Body of pancreas (tissue), 4 donors: ENCODE results near the gene SELENOO. TPM values are rescaled to one million over a fixed set of nuclear protein-coding genes. Genes with fewer than 3 reads are reported as not detected.

Experiments used
- ATAC-seq: fragments of 150-250 bp; one replicate; pipeline ENCODE4 v1.9.1; 2016
- DNase-seq, 4 donors: peaks; one replicate each; pipeline ENCODE4 v3.0.0-alpha.2; 2019
- H3K27ac ChIP-seq, 4 donors: fragments of 200-600 bp; sonication (generic); 1 replicate in 3 of 4; 2 replicates in 1 of 4; pipeline versions ENCODE4 v1.5.1 to v1.6.1; 2016 to 2019; ENCODE audit warnings: mild to moderate bottlenecking in 1 of 4, mixed read lengths in 1 of 4, moderate library complexity in 1 of 4
- H3K27me3 ChIP-seq, 2 donors: fragments of 200-600 bp; sonication (generic); one replicate each; pipeline ENCODE4 v1.6.0; 2016; ENCODE audit warnings: mild to moderate bottlenecking in 1 of 2
- H3K36me3 ChIP-seq, 2 donors: fragments of 200-600 bp; sonication (generic); replicated peaks in 1 of 2; 2 replicates each; pipeline ENCODE4 v1.5.1; 2016; ENCODE audit warnings: low read depth in 2 of 2; ENCODE audit not compliant: insufficient read depth in 1 of 2
- H3K4me1 ChIP-seq: fragments of 200-600 bp; sonication (generic); one replicate; pipeline ENCODE4 v1.6.0; 2016
- H3K4me3 ChIP-seq, 2 donors: fragments of 200-600 bp; sonication (generic); 1 replicate in 1 of 2; 2 replicates in 1 of 2; pipeline ENCODE4 v1.5.1; 2016 to 2019
- H3K9me3 ChIP-seq, 3 donors: fragments of 200-600 bp; sonication (generic); 1 replicate in 2 of 3; 2 replicates in 1 of 3; pipeline ENCODE4 v1.5.1; 2016
- CTCF ChIP-seq, 7 experiments: fragments of 450-650 bp in 4 of 7; fragments of 200-600 bp in 3 of 7; sonication (generic) in 3 of 7; IDR thresholded peaks; one replicate each; pipeline ENCODE4 v1.5.1; 2016 to 2019; ENCODE audit warnings: antibody characterized with exemption in 7 of 7
- POLR2A ChIP-seq, 3 donors: fragments of 450-650 bp; IDR thresholded peaks; one replicate each; pipeline ENCODE4 v1.6.1; 2016; ENCODE audit warnings: antibody characterized with exemption in 3 of 3, mild to moderate bottlenecking in 2 of 3
- WGBS, 2 donors: methylation state at CpG; one replicate each; pipeline ENCODE4 v1.1.5; 2017; 5-methylcytosine and 5-hydroxymethylcytosine counted together
- intact Hi-C: fragments of 100-400 bp; cut with DNase I; formaldehyde crosslinking; loops from one replicate; pipeline ENCODE4 v1.15.1; 2023
- total RNA-seq, 2 donors: library from RNA; depleted of rRNA; stranded (reverse); fragments of >200 nt; gene quantifications; one replicate each; pipeline ENCODE4 v1.1.0, GENCODE V29; 2016

The SELENOO gene
- total RNA-seq, 2 donors from 2014 or later, result 23.6 to 57.4 TPM

- Histone ChIP-seq H3K27ac (no peak overlapping the region), H3K4me3 (no peak overlapping the region), H3K36me3 (no peaks in the 10 kb centered on the region), H3K27me3 (peaks cover 0 to 7% of the 10 kb centered on the region in 2 donors), H3K4me1 (peaks cover 7% of the 10 kb centered on the region), H3K9me3 (no peaks in the 10 kb centered on the region)
- no peak for ATAC-seq
- 15 to 23% methylated on average over 20 to 36 of the region's 36 CpGs for WGBS, 2 donors
- no peak for TF ChIP-seq POLR2A (IDR thresholded peaks at IDR 0.05)
- TF ChIP-seq CTCF (IDR thresholded peaks at IDR 0.05), result no peak
- intact Hi-C loops, result no loop called here
- peak in 1 of 4 donors; percentile 15 for DNase-seq
Measured at GRCh38 chr22:50169181-50169759, 31.5 kb upstream of the SELENOO start.

GRCh38 chr22:50169774-50170341 is 31.0 kb upstream of the SELENOO start:
- Histone ChIP-seq H3K4me1 (peaks cover 7% of the 10 kb centered on the region), H3K27me3 (peaks cover 0 to 7% of the 10 kb centered on the region in 2 donors), H3K36me3 (no peaks in the 10 kb centered on the region), H3K27ac (no peak overlapping the region), H3K4me3 (no peak overlapping the region), H3K9me3 (no peaks in the 10 kb centered on the region)
- peak; percentile 73 for ATAC-seq
- TF ChIP-seq CTCF (IDR thresholded peaks at IDR 0.05), result no peak
- TF ChIP-seq POLR2A (IDR thresholded peaks at IDR 0.05), result no peak
- intact Hi-C loops, result no loop called here
- DNase-seq, result peak; percentile 43 to 67 (median 52)
- 1% methylated on average over 53 of the region's 70 CpGs; no CpG with 5 or more reads in 1 of the 2 donors for WGBS, 2 donors

- ATAC-seq (no peak), DNase-seq (peak in 2 of 4 donors; percentile 28 to 37)
- TF ChIP-seq CTCF (IDR thresholded peaks at IDR 0.05) (no peak), POLR2A (IDR thresholded peaks at IDR 0.05) (no peak)
- peaks cover 0 to 7% of the 10 kb centered on the region in 2 donors for H3K27me3 ChIP-seq
- 28 to 71% methylated on average over 9 to 53 of the region's 105 CpGs for WGBS, 2 donors
- H3K4me1 ChIP-seq, result peaks cover 7% of the 10 kb centered on the region
- H3K36me3 ChIP-seq, result no peaks in the 10 kb centered on the region
- H3K27ac ChIP-seq, result no peak within 1 kb of the TSS
- H3K4me3 ChIP-seq, result no peak within 1 kb of the TSS
- H3K9me3 ChIP-seq, result no peaks in the 10 kb centered on the region
- intact Hi-C loops, result no loop called here
Measured at GRCh38 chr22:50170453-50171318, 30.1 kb upstream of the SELENOO start, which contains the start of gene PANX2. Gene PANX2 (plus strand): TSS chr22:50170731. CDS start chr22:50170731, 0 bp downstream.

GRCh38 chr22:50171319-50171964 is 29.4 kb upstream of the SELENOO start:
- no peak for DNase-seq
- intact Hi-C loops, result no loop called here
- 69 to 90% methylated on average over 4 to 15 of the region's 15 CpGs for WGBS, 2 donors
- no peak for TF ChIP-seq POLR2A (IDR thresholded peaks at IDR 0.05)
- no peak for TF ChIP-seq CTCF (IDR thresholded peaks at IDR 0.05)
- no peak for ATAC-seq
- H3K27ac ChIP-seq, result no peak overlapping the region
- H3K36me3 ChIP-seq, result no peaks in the 10 kb centered on the region
- H3K4me1 ChIP-seq, result peaks cover 7% of the 10 kb centered on the region
- no peak overlapping the region for H3K4me3 ChIP-seq
- no peaks in the 10 kb centered on the region for H3K9me3 ChIP-seq
- H3K27me3 ChIP-seq, result peaks cover 0 to 7% of the 10 kb centered on the region in 2 donors
